Hematopoietic multipotent progenitor cell treated with erythropoietin and hydrocortisone succinate and interleukin-3 and kit ligand, for 8 days (in vitro differentiated cells): ENCODE measurements around the gene EBI3.
"Not testable (repeated sequence)": the region's sequence is repeated elsewhere in the genome, so short reads cannot be mapped to it uniquely, and the experiment has no call there.

ENCODE experiments used
- DNase-seq: peaks from one replicate; pipeline ENCODE4 v3.0.0-alpha.2; 2015

EBI3 gene

DNA sequence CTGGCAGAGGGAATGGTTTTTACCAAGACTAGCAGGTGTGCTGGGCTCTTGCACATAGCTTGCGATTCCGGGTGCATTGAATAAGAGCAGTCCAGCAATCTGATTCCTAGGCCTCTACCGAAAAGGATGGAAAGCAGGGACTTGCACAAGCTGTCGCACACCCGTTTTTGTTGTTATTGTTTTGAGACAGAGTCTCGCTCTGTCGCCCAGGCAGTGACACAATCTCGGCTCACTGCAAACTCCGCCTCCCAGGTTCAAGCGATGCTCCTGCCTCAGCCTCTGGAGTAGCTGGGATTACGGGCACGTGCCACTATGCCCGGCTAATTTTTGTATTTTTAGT is 5.5 kb downstream of the EBI3 start:
- no peak for DNase-seq

GRCh38 chr19:4237510-4237909 is 8.2 kb downstream of the EBI3 start:
- not testable (repeated sequence) for DNase-seq

- no peak for DNase-seq
These were observed 9.5 kb downstream of the EBI3 start for GRCh38 chr19:4238831-4239230.

DNA sequence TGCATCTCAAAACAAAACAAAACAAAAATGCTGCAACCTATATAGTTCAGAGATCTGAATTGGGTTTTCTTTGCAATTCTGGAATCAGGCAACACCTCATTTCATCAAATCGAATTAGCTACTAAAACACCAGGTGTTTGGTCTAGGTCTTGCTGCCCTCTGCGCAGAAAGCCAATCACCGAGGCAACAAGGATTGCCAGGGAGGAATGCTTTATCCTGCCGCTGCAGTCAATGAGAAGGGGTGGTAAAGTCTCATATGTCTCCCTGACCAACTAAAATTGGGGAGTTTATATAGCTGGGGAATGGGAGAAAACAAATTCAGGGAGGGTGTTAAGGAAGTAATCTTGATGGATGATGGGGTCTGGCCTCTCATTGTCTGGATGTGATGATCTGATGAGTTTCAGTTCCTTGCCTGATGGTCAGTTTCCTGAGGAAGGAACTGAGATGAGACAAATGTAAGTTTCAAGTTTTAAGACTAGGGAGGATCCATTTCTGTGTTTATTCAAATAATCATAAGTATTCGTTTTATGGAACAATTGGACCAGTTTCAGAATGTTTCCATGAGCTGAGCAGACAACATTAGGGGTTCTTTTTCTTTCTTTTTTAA is 12.6 kb downstream of the EBI3 start:
- no peak for DNase-seq

- DNase-seq: not testable (repeated sequence)
These were observed 16.6 kb downstream of the EBI3 start for GRCh38 chr19:4245938-4246337.

DNA sequence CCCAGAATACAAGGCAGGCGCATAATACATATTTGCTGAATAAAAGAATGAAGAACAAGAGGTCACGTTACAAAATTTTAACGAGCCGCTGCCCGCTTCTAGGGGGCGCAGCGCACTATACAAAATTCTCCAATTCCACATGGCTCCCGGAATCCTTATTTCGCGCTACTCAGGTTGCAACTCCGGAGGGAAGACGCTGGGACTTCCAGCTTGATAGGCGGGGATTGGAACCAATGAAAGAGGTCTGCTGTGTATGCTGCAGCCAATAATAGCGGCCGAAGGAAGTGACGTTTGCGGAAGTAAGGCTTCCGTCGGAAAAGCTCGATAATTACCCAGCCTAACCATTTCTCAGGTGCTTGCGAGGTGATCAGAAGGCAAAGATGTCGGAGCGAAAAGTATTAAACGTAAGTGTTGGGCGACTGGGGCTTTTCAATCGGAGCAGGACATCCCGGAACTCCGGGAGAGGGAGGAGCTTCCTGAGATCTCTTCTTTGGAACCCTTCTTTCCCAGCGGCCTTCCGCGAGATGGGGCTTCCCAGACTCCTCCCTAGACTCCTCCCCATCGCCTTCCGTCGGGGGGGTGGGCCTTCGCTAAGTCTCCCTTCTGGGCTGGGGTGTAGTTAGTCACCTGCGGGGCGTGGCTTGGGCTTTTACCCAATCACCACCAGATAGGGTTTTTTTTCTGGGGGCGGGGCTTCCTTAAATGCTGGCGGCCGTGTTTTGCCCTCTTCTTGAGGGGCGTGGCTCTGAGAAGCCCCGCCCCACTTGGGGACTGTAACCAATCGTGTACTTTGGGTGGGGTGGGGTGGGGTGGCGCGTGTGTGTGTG is 17.7 kb downstream of the EBI3 start, which contains the start of gene YJU2:
YJU2 (plus strand) TSS at position 314 of the 827 bp plus-strand sequence; CDS start at position 381, 67 bp downstream.
- DNase-seq: peak; percentile 100

- DNase-seq: peak; percentile 9
These were observed 27.2 kb downstream of the EBI3 start for GRCh38 chr19:4256563-4256962.

DNA sequence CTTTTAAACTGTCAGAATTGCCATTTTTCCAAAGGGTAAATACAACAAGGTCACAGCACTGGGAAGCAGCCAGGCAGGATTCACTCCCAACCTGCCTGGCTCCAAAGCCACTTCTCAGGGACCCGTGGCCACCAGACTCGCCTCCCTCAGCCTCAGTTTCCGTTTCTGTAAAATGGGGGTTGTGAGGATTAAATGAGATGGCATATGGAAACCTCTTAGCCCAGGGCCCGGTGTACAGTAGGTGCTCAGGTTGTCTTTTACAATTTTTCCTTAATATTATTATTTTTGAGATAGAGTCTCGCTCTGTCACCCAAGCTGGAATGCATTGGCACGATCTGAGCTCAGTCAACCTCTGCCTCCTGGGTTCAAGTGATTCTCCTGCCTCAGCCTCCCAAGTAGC is 27.7 kb downstream of the EBI3 start:
- DNase-seq: no peak

GRCh38 chr19:4258181-4258580 is 28.9 kb downstream of the EBI3 start:
- no peak for DNase-seq

GRCh38 chr19:4260613-4261191 is 31.4 kb downstream of the EBI3 start:
- no peak for DNase-seq

- DNase-seq: no peak
These were observed 35.5 kb downstream of the EBI3 start for GRCh38 chr19:4264812-4265211.

DNA sequence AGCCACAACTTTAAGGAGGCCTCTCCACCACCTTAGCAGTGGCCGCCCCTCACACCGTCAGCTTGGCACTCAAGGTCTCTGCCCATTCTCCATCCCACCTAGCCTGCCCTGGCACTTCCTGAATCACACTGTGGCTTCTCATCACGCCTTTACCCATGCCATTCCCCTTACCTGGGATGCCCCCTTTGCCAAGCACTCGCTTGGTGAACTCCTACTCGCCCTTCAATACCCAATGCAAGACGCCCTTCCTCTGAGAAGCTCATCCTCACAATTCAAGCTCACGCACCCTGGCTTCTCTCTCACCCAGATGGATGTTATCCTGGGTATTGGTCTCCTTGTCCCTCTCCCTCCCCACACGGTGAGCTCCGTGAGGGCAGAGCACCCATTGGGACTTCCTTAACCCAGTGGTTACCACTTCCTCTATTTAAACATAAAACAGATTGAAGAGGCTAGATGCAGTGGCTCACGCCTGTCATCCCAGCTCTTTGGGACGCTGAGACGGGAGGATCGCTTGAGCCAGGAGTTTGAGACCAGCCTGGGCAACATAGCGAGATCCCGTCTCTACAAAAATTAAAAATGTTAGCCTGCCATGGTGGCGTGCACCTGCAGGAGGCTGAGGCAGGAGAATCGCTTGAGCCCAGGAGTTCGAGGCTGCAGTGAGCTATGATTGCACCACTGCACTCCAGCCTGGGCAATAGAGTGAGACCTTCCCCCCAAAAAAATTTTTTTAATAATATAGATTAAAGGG is 37.1 kb downstream of the EBI3 start:
- no peak for DNase-seq

DNA sequence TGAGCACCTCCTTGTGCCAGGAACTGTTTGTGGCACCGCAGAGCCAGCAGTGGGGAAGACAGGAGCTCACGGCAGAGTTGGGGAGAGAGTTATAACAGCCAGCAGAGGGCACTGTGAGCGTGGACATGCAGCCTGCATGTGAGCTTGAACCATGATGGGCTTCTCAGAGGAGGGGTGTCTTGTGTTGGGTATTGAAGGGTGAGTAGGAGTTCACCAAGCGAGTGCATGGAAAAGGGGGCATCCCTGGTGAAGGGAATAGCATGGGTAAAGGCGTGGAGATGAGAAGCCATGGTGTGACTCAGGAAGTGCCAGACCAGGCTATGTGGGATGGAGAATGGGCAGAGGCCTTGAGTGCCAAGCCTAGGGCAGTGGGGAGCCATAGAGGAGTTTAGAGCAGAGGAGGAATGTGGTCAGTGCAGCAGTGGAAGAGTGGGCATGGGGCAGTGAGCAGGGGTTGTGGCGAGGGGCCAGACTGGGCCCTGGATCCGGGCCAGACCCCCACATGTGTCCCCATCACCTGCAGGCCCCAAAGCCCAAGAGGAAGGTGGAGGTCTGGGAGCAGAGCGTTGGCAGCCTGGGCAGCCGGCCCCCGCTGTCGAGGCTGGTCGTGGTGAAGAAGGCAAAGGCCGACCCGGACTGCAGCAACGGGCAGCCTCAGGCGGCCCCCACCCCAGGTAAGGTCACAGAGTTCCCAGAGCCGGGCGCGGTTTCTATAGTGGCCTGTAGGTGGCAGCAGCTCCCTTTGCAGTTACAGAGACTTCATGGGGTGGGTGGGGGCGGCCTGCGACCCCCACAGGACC is 38.0 kb downstream of the EBI3 start:
- peak; percentile 84 for DNase-seq

- DNase-seq: no peak
These were observed 38.8 kb downstream of the EBI3 start for GRCh38 chr19:4267901-4268815.

DNA sequence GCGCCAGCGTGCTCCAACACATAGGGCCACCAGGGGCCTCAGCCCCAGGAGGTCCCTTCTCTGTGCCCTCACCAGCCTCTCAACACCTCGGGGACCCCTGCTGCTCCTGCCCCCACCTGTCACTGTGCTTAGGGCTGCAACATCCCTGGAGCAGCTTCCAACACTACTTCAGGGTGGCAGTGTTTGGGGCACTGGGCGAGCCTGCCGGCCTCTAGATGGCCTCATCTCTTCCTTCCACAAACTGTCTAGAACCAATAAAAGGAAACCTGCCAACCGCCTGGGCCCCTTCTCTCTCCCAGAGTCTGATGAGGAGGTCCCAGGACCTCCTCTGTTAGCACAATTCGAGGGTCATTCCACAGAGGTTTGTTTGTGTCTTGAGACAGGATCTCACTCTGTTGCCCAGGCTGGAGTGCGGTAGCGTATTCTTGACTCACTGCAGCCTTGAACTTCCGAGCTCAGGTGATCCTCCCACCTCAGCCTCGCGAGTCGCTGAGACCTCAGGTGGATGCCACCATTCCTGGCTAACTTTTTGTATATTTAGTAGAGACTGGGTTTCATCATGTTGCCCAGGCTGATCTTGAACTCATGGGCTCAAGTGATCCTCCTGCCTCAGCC is 39.6 kb downstream of the EBI3 start:
- no peak for DNase-seq

DNA sequence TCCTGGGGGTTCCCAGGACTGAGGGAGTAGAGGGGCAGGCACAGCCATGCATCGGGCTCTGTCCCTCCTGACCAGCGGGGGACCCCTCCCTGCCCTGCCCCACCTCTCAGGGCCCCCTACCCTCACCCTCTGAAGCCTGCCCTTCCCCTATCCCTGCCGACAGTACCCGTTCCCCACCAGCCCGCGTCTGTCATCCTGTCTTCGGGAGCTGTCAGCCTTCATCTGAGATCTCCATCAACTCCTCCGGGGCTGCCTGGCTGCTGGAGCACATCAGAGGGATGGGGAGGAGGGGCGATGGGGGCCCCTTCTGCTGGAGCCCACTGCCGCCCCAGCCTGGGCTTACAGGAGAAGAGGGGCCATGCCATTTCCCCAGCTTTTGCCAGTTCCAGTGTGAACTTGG is 43.6 kb downstream of the EBI3 start:
- no peak for DNase-seq

GRCh38 chr19:4274321-4274686 is 45.0 kb downstream of the EBI3 start:
- DNase-seq: not testable (repeated sequence)

DNA sequence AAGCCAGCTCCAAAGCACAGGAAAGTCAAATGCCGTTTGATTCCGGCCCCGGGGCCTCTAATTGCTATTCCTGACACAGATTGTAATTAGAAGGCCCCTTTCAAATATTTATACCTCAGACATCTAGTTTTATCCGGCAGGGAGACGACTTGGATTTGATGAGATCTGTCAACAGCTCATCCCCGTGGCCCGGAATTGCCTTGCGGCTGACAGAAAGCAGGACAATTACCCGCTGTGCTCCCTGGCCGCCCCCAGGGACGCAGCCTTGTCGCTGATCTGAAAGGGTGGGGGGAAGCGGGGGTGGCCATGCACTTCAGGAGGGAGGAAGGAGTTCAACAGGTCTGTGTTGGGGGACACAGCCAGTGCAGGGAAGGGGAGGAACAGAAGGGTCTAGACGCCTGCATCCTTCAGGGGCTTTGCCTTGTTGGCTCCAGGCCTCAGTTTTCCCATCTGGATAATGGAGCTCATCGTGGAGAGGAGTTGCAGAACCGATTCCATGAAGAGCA is 47.9 kb downstream of the EBI3 start:
- no peak for DNase-seq

- DNase-seq: no peak
These were observed 48.7 kb downstream of the EBI3 start for GRCh38 chr19:4278010-4278409.

DNA sequence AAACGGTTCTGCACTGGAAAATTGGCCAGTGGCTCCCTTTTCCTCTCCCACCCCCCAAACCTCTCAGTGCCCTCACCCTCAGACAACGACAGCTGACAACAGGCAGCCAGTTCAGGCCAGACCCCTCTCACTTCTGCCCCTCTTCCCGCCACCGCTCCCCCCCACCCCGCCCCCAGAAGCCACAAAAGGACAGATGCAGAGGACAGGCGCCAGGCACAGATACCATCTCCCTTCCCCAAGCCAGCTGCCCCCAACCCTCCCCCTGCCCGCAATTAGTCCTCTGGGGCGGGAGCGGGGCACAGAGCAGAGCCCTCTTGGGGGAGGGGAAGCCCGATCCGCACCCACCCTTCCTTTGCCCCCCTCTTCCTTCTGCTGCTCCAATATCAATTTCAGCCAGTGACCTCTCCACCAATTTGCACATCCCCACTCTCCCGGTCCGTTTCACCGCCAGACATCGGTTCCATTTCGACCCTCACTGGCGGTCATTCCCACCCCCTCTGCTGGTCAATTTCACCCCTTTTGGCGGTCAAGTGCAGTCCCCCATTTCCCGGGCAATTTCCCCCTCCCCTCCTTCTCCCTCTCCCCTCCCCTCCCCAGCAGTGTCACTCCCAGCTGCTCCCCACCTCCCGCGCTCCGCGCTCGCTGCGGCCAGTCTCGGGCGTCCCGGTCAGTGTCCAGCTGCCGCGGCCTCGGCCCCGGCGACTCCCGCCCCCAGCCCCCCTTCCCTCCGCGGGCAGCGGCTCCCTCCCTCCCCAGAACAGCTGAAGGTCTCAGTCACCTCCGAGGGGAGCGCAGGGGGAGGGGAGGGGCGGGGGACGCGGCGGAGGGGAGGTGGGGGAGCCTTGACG is 49.3 kb downstream of the EBI3 start, which contains the start of gene SHD:
SHD (plus strand) TSS at position 848 of the 848 bp plus-strand sequence. CDS start 798 bp downstream, outside the sequence.
- no peak for DNase-seq
